ENCODE data around the gene PRICKLE1. TPM values are rescaled to one million over a fixed set of nuclear protein-coding genes. Genes with fewer than 3 reads are reported as not detected.

The PRICKLE1 gene
- total and polyA plus RNA-seq, 2 of the 4 experiments (the other 2 are of a cell fraction), result 21.3 to 21.7 TPM

DNA sequence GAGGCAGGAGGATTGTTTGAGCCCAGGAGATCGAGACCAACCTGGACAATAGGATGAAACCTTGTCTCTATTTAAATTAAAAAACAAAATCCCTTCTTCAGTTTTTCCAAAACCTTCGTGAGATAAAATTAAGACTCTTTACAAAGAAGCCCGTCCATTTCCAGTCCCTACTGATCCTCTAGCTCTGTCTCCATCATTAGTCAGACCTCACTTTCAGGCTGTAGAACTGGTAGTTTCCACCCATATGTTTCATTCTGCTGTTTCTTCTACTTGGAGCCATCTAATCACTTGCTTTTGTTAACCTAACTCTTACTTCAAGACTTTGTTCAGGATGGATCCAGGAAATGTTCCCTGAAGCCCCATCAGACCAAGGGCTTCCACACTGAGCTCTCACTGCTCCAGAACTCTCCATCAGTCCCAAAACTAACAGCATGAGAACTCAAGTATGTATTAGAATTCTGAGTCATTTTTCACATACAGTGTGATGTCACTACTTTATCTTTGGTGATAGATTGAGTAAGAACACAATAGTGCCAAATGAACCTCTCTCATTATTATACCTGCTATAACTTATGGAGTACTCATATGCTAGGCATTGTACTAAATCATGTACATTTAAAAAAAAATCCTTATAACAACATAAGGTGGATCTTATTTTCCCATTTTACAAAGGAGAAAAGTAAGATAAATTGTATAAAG lies 90.8 kb downstream of the PRICKLE1 start:
- Histone ChIP-seq H2AK9ac (replicated peaks; ENCODE audit: low read depth, low read length, poor library complexity) (no peak overlapping the region), H4K20me1 (ENCODE audit: insufficient read depth, low read length) (no peaks in the 10 kb centered on the region), H3K4me1 (ENCODE audit: control insufficient read depth, insufficient read depth, low read length) (peaks cover 2% of the 10 kb centered on the region), H3K36me3 (ENCODE audit: control insufficient read depth, insufficient read depth, low read length) (no peaks in the 10 kb centered on the region), H3K4me3 (ENCODE audit: insufficient read depth, low read depth, low read length) (no peak overlapping the region), H3K9me1 (ENCODE audit: insufficient read depth, low read length) (no peaks in the 10 kb centered on the region), H3K14ac (replicated peaks; ENCODE audit: low read depth, low read length) (no peak overlapping the region), H2BK120ac (ENCODE audit: low read depth, low read length) (no peak overlapping the region), H4K8ac (ENCODE audit: low read depth in 2 of 2, low read length in 2 of 2) (no peak overlapping the region), H3K4ac (ENCODE audit: low read depth, low read length) (no peak overlapping the region), H2AK5ac (ENCODE audit: low read depth, low read length) (no peak overlapping the region), H3K27ac (ENCODE audit: insufficient read depth, low read length) (no peak overlapping the region), H2BK5ac (ENCODE audit: low read depth, low read length, poor library complexity, severe bottlenecking) (no peak overlapping the region), H2AFZ (replicated peaks; ENCODE audit: low read length, poor library complexity) (no peak overlapping the region), H4K5ac (ENCODE audit: low read depth, low read length) (no peak overlapping the region), H3K18ac (ENCODE audit: low read depth, low read length) (no peak overlapping the region), H2BK15ac (ENCODE audit: low read depth, low read length) (no peak overlapping the region), H3K23ac (ENCODE audit: low read depth, low read length) (no peak overlapping the region), H3K9me3 (ENCODE audit: control insufficient read depth, insufficient read depth, low read length) (no peaks in the 10 kb centered on the region), H3K56ac (ENCODE audit: extremely low read depth, insufficient read depth, low read length) (no peak overlapping the region), H4K91ac (ENCODE audit: insufficient read depth, low read depth, low read length) (no peak overlapping the region), H2BK20ac (ENCODE audit: low read depth, low read length) (no peak overlapping the region), H3K79me1 (ENCODE audit: low read depth in 1 of 2, low read length in 2 of 2) (peaks cover 3 to 6% of the 10 kb centered on the region in 2 experiments; a peak in 1 of 4 replicates), H3K9ac (ENCODE audit: low read depth, low read length) (no peak overlapping the region), H3K4me2 (ENCODE audit: low read depth, low read length) (no peak overlapping the region), H3K27me3 (ENCODE audit: control insufficient read depth, insufficient read depth, low read length) (no peaks in the 10 kb centered on the region)
- in situ Hi-C loops (cut with MboI; ENCODE audit: low sequenced_read_pairs), result no loop called here
- peak; percentile 16; the same call in 1 of the 2 replicates for TF ChIP-seq CEBPB (IDR thresholded peaks at IDR 0.05; ENCODE audit: low read depth, low read length)
- TF ChIP-seq, protein P1, sequence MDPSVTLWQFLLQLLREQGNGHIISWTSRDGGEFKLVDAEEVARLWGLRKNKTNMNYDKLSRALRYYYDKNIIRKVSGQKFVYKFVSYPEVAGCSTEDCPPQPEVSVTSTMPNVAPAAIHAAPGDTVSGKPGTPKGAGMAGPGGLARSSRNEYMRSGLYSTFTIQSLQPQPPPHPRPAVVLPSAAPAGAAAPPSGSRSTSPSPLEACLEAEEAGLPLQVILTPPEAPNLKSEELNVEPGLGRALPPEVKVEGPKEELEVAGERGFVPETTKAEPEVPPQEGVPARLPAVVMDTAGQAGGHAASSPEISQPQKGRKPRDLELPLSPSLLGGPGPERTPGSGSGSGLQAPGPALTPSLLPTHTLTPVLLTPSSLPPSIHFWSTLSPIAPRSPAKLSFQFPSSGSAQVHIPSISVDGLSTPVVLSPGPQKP (IDR thresholded peaks at IDR 0.05; ENCODE audit: borderline replicate concordance, low read depth, low read length), result no peak
- DNase-seq, result peak; percentile 46
- BruUV-seq (replicated peaks), result no TSS peak
- dilution Hi-C loops (cut with HindIII; ENCODE audit: low sequenced_read_pairs, unreplicated experiment), result no loop called here
- POLR2A ChIA-PET (ENCODE audit: unreplicated experiment), result no interaction called here
- no peak for ATAC-seq (ENCODE audit: low read depth)
- CTCF ChIA-PET, result interaction anchor here (0.6 kb wide), 2 partner anchors 146 to 397 kb away, joined by 3 to 4 read pairs; no protein-coding TSS in a partner anchor
- 50% methylated on average over 1 of the region's 3 CpGs; no CpG with 5 or more reads in 1 of the 2 experiments for WGBS, 2 experiments (ENCODE audit: extremely low coverage in 2 of 2, insufficient read length in 1 of 2)
- intact Hi-C loops (cut with micrococcal nuclease), result no loop called here
